ENCODE results near the gene GPR45.

DNA sequence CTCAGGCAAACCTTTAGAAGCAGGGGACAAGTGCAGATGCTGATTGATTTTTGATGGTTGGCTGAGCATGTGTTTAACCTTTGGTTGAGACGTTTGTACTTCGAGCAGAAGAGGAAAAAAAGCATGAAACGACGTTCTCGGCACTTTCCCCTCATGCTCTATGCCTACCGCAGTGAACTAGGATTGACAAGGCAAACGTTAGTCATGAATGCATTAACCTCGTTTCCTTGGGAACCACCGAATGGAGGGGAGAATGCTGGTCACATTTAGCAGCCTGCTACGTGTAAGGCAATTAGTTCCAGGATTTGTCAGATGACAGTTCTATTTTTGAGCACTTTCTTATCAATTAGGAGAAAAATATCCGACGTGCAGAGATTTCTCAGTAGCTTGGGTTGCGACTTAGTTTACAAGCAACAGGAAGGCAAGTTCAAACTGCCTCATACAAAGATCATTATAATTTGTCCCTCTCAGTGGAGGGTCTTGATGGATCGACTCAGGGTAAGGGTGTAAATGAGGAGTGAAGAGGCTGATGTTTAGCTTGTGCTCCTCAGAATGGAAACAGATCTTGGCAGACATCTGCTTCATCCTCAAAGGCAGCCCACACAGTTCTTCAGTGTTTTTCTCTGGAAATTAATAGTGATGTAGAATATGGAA lies 47.4 kb upstream of the GPR45 start:
- TF ChIP-seq, protein P1, sequence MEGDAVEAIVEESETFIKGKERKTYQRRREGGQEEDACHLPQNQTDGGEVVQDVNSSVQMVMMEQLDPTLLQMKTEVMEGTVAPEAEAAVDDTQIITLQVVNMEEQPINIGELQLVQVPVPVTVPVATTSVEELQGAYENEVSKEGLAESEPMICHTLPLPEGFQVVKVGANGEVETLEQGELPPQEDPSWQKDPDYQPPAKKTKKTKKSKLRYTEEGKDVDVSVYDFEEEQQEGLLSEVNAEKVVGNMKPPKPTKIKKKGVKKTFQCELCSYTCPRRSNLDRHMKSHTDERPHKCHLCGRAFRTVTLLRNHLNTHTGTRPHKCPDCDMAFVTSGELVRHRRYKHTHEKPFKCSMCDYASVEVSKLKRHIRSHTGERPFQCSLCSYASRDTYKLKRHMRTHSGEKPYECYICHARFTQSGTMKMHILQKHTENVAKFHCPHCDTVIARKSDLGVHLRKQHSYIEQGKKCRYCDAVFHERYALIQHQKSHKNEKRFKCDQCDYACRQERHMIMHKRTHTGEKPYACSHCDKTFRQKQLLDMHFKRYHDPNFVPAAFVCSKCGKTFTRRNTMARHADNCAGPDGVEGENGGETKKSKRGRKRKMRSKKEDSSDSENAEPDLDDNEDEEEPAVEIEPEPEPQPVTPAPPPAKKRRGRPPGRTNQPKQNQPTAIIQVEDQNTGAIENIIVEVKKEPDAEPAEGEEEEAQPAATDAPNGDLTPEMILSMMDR (IDR thresholded peaks at IDR 0.05) = no peak
- TF ChIP-seq POLR2A (IDR thresholded peaks at IDR 0.05) = no peak
